ENCODE data around the gene SLC66A3. TPM values are rescaled to one million over a fixed set of nuclear protein-coding genes. Genes with fewer than 3 reads are reported as not detected.

SLC66A3 gene
- polyA plus RNA-seq, 1 donor from 2014 or later: 7.0 TPM

DNA sequence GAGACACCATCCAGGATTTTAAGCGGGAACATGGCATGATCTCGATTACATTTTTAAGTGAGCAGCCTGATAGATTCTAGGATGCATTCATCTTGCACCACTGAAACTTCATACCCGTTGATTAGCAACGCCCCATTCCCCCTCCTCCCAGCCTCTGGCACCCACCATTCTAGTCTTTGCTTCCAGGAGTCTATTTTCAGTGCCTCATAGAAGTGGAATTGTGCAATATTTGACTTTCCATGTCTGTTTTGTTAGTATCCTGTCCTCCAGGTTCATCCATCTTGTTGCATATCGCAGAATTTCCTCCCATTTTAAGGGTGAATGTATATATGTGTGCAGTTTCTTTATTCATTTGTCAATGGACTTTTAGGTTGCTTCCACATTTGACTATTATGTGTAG, 20.9 kb upstream of the SLC66A3 start:
- Histone ChIP-seq H3K9me2 (ENCODE audit: insufficient read depth, low read length) (no peaks in the 10 kb centered on the region), H3K4me2 (ENCODE audit: low read length) (no peak overlapping the region), H3K9ac (ENCODE audit: low read length) (no peak overlapping the region), H3F3A (ENCODE audit: insufficient read depth, low read length, poor library complexity, severe bottlenecking) (no peaks in the 10 kb centered on the region), H3K4me3 (ENCODE audit: low read length) (no peak overlapping the region), H3K9me3 (ENCODE audit: low read length) (no peaks in the 10 kb centered on the region), H3K36me3 (ENCODE audit: insufficient read depth, low read length) (no peaks in the 10 kb centered on the region), H3K27ac (ENCODE audit: low read length) (no peak overlapping the region), H4K20me1 (ENCODE audit: insufficient read depth) (no peaks in the 10 kb centered on the region), H3K27me3 (ENCODE audit: insufficient read depth, low read depth, low read length) (no peaks in the 10 kb centered on the region), H3K79me2 (replicated peaks; ENCODE audit: insufficient read depth, low read length) (no peaks in the 10 kb centered on the region), H2AFZ (ENCODE audit: low read depth, low read length) (no peak overlapping the region)
- TF ChIP-seq EP300 (conservative IDR thresholded peaks at IDR 0.05; ENCODE audit: poor library complexity, severe bottlenecking): no peak
- TF ChIP-seq SMC3 (conservative IDR thresholded peaks at IDR 0.05; ENCODE audit: poor library complexity): no peak
- no peak for TF ChIP-seq MXI1 (conservative IDR thresholded peaks at IDR 0.05; ENCODE audit: poor library complexity, severe bottlenecking)

DNA sequence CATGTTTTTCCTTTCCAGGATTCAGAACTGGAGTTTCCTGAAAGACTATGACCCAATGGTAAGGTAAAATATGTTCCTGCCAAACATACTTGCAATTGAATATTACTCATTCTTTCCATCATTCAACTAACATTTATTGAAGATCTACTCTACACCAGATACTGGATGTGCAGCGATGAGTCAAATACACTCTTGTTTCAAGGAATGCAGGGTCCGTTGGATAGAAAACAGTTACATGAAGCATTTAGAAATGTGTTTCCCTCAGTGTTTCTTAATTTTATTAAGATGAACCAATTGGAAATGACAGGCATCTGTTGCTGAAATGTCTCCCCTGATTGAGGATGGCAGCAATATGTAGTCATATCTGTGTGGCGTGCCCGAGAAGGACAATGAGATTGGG, 14.8 kb upstream of the SLC66A3 start:
- no peaks in the 10 kb centered on the region for H3K9me3 ChIP-seq (ENCODE audit: low read length)

More for the DNA sequence above, 14.8 kb upstream of the SLC66A3 start:
- Histone ChIP-seq H3K4me3 (ENCODE audit: low read length) (no peak overlapping the region), H3K36me3 (ENCODE audit: insufficient read depth, low read length) (no peaks in the 10 kb centered on the region), H3K9ac (ENCODE audit: low read length) (no peak overlapping the region), H4K20me1 (ENCODE audit: insufficient read depth) (no peaks in the 10 kb centered on the region), H3K79me2 (replicated peaks; ENCODE audit: insufficient read depth, low read length) (no peaks in the 10 kb centered on the region), H3K4me2 (ENCODE audit: low read length) (no peak overlapping the region), H2AFZ (ENCODE audit: low read depth, low read length) (no peak overlapping the region), H3K27ac (ENCODE audit: low read length) (no peak overlapping the region), H3K9me2 (ENCODE audit: insufficient read depth, low read length) (no peaks in the 10 kb centered on the region), H3F3A (ENCODE audit: insufficient read depth, low read length, poor library complexity, severe bottlenecking) (no peaks in the 10 kb centered on the region), H3K27me3 (ENCODE audit: insufficient read depth, low read depth, low read length) (no peaks in the 10 kb centered on the region)
- TF ChIP-seq POLR2AphosphoS5 (IDR thresholded peaks at IDR 0.05): no peak
- TF ChIP-seq MXI1 (conservative IDR thresholded peaks at IDR 0.05; ENCODE audit: poor library complexity, severe bottlenecking): no peak
- no peak for TF ChIP-seq SMC3 (conservative IDR thresholded peaks at IDR 0.05; ENCODE audit: poor library complexity)
- TF ChIP-seq, protein P1, sequence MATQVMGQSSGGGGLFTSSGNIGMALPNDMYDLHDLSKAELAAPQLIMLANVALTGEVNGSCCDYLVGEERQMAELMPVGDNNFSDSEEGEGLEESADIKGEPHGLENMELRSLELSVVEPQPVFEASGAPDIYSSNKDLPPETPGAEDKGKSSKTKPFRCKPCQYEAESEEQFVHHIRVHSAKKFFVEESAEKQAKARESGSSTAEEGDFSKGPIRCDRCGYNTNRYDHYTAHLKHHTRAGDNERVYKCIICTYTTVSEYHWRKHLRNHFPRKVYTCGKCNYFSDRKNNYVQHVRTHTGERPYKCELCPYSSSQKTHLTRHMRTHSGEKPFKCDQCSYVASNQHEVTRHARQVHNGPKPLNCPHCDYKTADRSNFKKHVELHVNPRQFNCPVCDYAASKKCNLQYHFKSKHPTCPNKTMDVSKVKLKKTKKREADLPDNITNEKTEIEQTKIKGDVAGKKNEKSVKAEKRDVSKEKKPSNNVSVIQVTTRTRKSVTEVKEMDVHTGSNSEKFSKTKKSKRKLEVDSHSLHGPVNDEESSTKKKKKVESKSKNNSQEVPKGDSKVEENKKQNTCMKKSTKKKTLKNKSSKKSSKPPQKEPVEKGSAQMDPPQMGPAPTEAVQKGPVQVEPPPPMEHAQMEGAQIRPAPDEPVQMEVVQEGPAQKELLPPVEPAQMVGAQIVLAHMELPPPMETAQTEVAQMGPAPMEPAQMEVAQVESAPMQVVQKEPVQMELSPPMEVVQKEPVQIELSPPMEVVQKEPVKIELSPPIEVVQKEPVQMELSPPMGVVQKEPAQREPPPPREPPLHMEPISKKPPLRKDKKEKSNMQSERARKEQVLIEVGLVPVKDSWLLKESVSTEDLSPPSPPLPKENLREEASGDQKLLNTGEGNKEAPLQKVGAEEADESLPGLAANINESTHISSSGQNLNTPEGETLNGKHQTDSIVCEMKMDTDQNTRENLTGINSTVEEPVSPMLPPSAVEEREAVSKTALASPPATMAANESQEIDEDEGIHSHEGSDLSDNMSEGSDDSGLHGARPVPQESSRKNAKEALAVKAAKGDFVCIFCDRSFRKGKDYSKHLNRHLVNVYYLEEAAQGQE (IDR thresholded peaks at IDR 0.05; ENCODE audit: borderline replicate concordance): no peak
- no peak for TF ChIP-seq RAD21 (conservative IDR thresholded peaks at IDR 0.05)
- no peak for TF ChIP-seq EP300 (conservative IDR thresholded peaks at IDR 0.05; ENCODE audit: poor library complexity, severe bottlenecking)
- no peak for TF ChIP-seq CTCF (IDR thresholded peaks at IDR 0.05; ENCODE audit: poor library complexity, severe bottlenecking)

All from neural cell (in vitro differentiated cells).